K562 (cell line): ENCODE results near the gene HSPA4. TPM values are rescaled to one million over a fixed set of nuclear protein-coding genes. Genes with fewer than 3 reads are reported as not detected.

Experiments
- CHD7 ChIP-seq: fragments of 200-600 bp; sonication (generic); IDR thresholded peaks from one replicate; pipeline ENCODE4 v1.6.1; 2012; ENCODE audit warnings: mild to moderate bottlenecking, low read depth, low read length, inconsistent platforms
- HDAC1 ChIP-seq, 2 experiments: fragments of 450-650 bp; IDR thresholded peaks; 2 replicates each; pipeline ENCODE4 v1.6.1; 2016 to 2017; ENCODE audit warnings: inconsistent platforms in 1 of 2, mild to moderate bottlenecking in 1 of 2, moderate library complexity in 1 of 2
- NFRKB ChIP-seq: fragments of 450-650 bp; IDR thresholded peaks from 2 replicates; pipeline ENCODE4 v1.6.1; 2016; ENCODE audit warnings: low read depth
- ZBTB1 ChIP-seq: sonication (generic); formaldehyde crosslinking; IDR thresholded peaks from 2 replicates; pipeline ENCODE4 v1.8.1; 2023; ENCODE audit warnings: missing genetic modification reagents, low read depth, mild to moderate bottlenecking, borderline replicate concordance
- ZC3H4 ChIP-seq: sonication (generic); formaldehyde crosslinking; IDR thresholded peaks from 2 replicates; pipeline ENCODE4 v1.9.0; 2021; ENCODE audit warnings: missing genetic modification reagents, borderline replicate concordance
- ZNF280A ChIP-seq: fragments of 450-650 bp; IDR thresholded peaks from 2 replicates; pipeline ENCODE4 v1.6.1; 2018; ENCODE audit warnings: mild to moderate bottlenecking, low read depth; ENCODE audit not compliant: partially characterized antibody
- ZNF75A ChIP-seq: fragments of 450-650 bp; formaldehyde crosslinking; IDR thresholded peaks from 2 replicates; pipeline ENCODE4 v1.4.0; 2020; ENCODE audit warnings: mild to moderate bottlenecking
- ZNF778 ChIP-seq: fragments of 450-650 bp; formaldehyde crosslinking; IDR thresholded peaks from 2 replicates; pipeline ENCODE4 v1.4.0; 2020; ENCODE audit warnings: mild to moderate bottlenecking, moderate library complexity
- polyA plus RNA-seq, 8 experiments: library from polyadenylated mRNA; depleted of rRNA in 4 of 8; stranded (reverse) in 5 of 8; unstranded in 3 of 8; fragments of >200 nt; fragmentation: Nextera tagmentation in 2 of 8; fragmentation: Illumina TruSeq in 1 of 8; extraction: Ambion mirVana in 2 of 8; extraction: Trizol in 1 of 8; gene quantifications; 2 replicates each; pipeline versions ENCODE4 v1.2.1 to v1.2.3, GENCODE V29; 2011 to 2014; ENCODE audit warnings: inconsistent platforms in 1 of 8, missing spikeins in 1 of 8
- total RNA-seq, 7 experiments: library from RNA; depleted of rRNA in 6 of 7; stranded (reverse); fragments of >200 nt in 6 of 7; fragmentation: Illumina TruSeq in 2 of 7; extraction: Trizol in 2 of 7; gene quantifications; 2 replicates each; pipeline versions ENCODE4 v1.2.1 to v1.2.3, GENCODE V29; 2011 to 2021; ENCODE audit warnings: low replicate concordance in 1 of 7
- TF ChIP-seq, protein P1 (sequence below): fragments of 250-450 bp; sonication (Bioruptor Pico); IDR thresholded peaks from 2 replicates; pipeline ENCODE4 v1.4.0; 2020; ENCODE audit warnings: mild to moderate bottlenecking, moderate library complexity
- TF ChIP-seq, protein P2 (sequence below), 3 experiments: fragments of 200-800 bp in 1 of 3; sonication (Bioruptor generic) in 1 of 3; sonication (generic) in 1 of 3; formaldehyde crosslinking in 1 of 3; IDR thresholded peaks; 2 replicates each; pipeline versions ENCODE4 v1.6.1 to v1.8.0; 2016 to 2022; ENCODE audit warnings: mild to moderate bottlenecking in 2 of 3, missing compliant biosample characterization in 2 of 3, missing genetic modification characterization in 2 of 3, missing genetic modification reagents in 1 of 3

HSPA4 gene
- total and polyA plus RNA-seq, 9 of the 15 experiments (the other 6 are each of a cell fraction or from before 2014, with no cell fraction given) = 90.3 to 286 (median 148) TPM

DNA sequence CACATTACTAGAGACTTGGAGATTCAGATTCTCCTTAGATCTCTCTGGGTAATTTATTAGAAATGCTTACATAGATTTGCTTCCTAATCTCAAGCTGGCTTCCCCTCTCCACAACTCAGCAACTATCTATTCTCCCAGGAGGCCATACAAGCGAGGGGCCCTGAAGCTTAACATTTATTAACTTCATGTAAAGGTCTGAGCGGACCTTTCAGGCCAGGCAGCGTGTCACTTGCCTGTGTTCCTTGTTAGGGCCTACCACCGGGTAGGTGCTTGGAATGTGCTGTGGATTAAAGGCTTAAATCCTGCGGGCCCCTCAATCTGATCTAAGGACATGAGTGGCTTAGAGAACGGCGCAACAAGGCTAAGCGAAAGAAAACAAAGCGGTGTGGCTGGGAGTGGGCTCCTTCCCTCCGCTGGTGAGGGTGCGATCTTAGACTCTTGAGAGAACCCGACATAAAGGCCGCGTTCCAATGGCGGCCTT is 712 bp upstream of the HSPA4 start (continued):
- TF ChIP-seq CHD7 = no peak
- TF ChIP-seq ZNF778 (CRISPR knock-in tag) = no peak
- TF ChIP-seq, protein P1, sequence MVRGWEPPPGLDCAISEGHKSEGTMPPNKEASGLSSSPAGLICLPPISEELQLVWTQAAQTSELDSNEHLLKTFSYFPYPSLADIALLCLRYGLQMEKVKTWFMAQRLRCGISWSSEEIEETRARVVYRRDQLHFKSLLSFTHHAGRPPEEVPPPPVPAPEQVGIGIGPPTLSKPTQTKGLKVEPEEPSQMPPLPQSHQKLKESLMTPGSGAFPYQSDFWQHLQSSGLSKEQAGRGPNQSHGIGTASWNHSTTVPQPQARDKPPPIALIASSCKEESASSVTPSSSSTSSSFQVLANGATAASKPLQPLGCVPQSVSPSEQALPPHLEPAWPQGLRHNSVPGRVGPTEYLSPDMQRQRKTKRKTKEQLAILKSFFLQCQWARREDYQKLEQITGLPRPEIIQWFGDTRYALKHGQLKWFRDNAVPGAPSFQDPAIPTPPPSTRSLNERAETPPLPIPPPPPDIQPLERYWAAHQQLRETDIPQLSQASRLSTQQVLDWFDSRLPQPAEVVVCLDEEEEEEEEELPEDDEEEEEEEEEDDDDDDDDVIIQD (CRISPR knock-in tag) = no peak
- TF ChIP-seq ZC3H4 = 0 out of 2 replicates have a peak, but pooled peaks have one; percentile 76
- no peak for TF ChIP-seq NFRKB
- TF ChIP-seq ZBTB1 (CRISPR knock-in tag) = peak; percentile 46; the same call in 1 of the 2 replicates
- TF ChIP-seq, protein P2, sequence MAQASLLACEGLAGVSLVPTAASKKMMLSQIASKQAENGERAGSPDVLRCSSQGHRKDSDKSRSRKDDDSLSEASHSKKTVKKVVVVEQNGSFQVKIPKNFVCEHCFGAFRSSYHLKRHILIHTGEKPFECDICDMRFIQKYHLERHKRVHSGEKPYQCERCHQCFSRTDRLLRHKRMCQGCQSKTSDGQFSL (CRISPR knock-in tag; IDR thresholded peaks at IDR 0.05) = no peak
- TF ChIP-seq, protein P2 (tag; IDR thresholded peaks at IDR 0.05) = no peak
- 0 out of 4 replicates have a peak, but pooled peaks of 1 of the 2 experiments have one; percentile 24 for TF ChIP-seq HDAC1 (IDR thresholded peaks at IDR 0.05)
- no peak for TF ChIP-seq ZNF75A (CRISPR knock-in tag)
- no peak for TF ChIP-seq ZNF280A
